Choroid plexus epithelial cell (primary cell): Measurements from ENCODE around the gene KCTD16.

Source experiments
- DNase-seq: peaks from one replicate; pipeline ENCODE4 v3.0.0-alpha.2; 2010; ENCODE audit warnings: low read depth
- H3K4me3 ChIP-seq: 2 replicates; pipeline ENCODE4 v1.5.1; 2011; ENCODE audit warnings: low read depth, mild to moderate bottlenecking, control low read depth, low read length, moderate library complexity
- TF ChIP-seq, protein P1 (sequence below): conservative IDR thresholded peaks from 2 replicates; pipeline ENCODE4 v1.5.1; 2011; ENCODE audit warnings: low read depth, mild to moderate bottlenecking, control low read depth, inconsistent platforms, low read length, moderate library complexity

Gene KCTD16

DNA sequence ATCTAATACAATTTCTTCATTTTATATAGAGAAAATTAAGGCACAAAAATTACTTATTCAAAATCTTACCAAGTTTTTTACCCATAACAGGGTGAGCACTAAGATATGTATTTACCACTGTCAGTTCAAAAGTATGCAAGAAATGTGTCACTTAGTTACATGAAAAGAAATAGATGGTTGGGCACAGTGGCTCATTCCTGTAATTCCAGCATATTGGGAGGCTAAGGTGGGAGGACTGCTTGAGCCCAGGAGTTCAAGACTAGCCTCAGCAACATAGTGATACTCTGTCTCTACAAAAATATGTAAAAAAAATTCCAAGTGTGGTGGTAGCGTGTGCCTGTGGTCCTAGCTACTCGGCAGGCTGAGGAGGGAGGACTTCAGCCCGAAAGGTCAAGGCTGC is 19.6 kb upstream of the KCTD16 start:
- TF ChIP-seq, protein P1, sequence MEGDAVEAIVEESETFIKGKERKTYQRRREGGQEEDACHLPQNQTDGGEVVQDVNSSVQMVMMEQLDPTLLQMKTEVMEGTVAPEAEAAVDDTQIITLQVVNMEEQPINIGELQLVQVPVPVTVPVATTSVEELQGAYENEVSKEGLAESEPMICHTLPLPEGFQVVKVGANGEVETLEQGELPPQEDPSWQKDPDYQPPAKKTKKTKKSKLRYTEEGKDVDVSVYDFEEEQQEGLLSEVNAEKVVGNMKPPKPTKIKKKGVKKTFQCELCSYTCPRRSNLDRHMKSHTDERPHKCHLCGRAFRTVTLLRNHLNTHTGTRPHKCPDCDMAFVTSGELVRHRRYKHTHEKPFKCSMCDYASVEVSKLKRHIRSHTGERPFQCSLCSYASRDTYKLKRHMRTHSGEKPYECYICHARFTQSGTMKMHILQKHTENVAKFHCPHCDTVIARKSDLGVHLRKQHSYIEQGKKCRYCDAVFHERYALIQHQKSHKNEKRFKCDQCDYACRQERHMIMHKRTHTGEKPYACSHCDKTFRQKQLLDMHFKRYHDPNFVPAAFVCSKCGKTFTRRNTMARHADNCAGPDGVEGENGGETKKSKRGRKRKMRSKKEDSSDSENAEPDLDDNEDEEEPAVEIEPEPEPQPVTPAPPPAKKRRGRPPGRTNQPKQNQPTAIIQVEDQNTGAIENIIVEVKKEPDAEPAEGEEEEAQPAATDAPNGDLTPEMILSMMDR: no peak
- no peak overlapping the region for H3K4me3 ChIP-seq
- DNase-seq: peak; percentile 12

DNA sequence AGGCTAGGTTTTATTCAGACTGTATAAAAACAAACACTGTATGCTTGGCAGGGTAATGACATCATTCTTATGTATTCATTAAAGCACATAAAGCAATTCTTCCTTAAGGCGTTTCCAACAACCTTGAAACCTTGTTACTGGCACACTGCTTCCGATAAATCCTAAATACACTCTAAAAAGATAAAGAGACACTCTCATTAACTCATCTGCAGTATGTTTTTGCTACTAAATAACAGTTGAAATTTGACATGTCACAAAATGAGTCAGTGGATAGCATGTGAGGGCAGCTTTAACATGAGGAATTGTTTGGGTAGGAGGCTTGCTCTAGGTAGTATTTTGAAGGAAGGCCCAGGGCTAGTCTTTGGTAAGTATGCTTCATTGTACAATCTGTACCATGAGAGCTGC is 13.9 kb upstream of the KCTD16 start:
- TF ChIP-seq, protein P1: no peak
- peak; percentile 24 for DNase-seq
- no peak overlapping the region for H3K4me3 ChIP-seq

- H3K4me3 ChIP-seq: no peak overlapping the region
- DNase-seq: peak; percentile 28
- TF ChIP-seq, protein P1: no peak
Measured at GRCh38 chr5:144162686-144163085, 8.0 kb upstream of the KCTD16 start.

DNA sequence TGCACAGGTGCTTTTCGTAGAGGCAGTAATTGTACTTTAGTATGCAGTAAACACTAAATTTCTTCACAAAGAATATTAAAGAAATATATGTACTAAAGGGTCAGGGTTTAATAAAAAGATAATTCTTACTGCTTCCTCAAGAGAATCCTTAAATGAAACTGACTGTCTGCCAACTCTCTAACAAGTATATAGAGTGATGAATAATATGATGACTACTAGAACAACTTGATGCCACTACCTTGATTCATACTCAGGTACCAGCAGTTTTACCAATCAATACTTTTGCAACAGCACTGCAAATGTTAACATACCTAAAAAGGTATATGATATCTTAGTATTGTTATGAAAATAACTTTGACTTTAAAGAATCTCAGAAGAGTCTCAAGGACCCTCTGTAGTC is 4.0 kb upstream of the KCTD16 start:
- TF ChIP-seq, protein P1: no peak
- no peak for DNase-seq
- H3K4me3 ChIP-seq: no peak overlapping the region

- TF ChIP-seq, protein P1: no peak
- no peak overlapping the region for H3K4me3 ChIP-seq
- DNase-seq: no peak
Measured at GRCh38 chr5:144167998-144168397, 2.7 kb upstream of the KCTD16 start.

GRCh38 chr5:144169904-144170275 is 783 bp upstream of the KCTD16 start:
- TF ChIP-seq, protein P1: no peak
- DNase-seq: no peak

DNA sequence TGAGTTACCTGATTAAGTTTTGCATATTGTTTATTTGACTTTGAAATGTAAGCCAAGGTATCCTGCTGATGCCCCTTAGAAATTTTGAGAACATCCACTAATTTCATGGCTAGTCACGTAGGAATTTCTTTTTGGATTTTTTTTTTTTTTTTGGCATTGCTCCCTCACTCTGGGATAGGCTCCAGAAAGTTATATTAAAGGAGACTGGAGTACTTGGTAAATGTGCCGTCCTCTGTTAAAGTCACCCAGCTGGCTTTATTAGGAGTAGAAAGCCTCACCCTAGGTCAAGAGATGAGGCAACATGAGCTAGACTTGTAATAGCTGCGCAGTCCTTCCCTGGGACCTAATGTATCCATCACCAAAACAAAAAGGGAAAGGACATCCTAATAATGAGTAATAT is 3.1 kb downstream of the KCTD16 start:
- H3K4me3 ChIP-seq: no peak overlapping the region
- TF ChIP-seq, protein P1: no peak
- no peak for DNase-seq

More at GRCh38 chr5:144169904-144170275, 783 bp upstream of the KCTD16 start:
- H3K4me3 ChIP-seq: peak overlapping the region; percentile 88
